Nephron (organoid): ENCODE data around the gene ZBTB16.
A peak's percentile ranks its signal among the peaks of the same experiment; 100 is the strongest.

ENCODE experiments used
- H3K27ac Mint-ChIP-seq, 3 experiments: 2 replicates each; pipeline ENCODE4 v1.8.0; 2020; ENCODE audit warnings: mixed read lengths in 3 of 3, mild to moderate bottlenecking in 2 of 3, moderate library complexity in 1 of 3
- H3K27me3 Mint-ChIP-seq: 2 replicates; pipeline ENCODE4 v1.8.0; 2021; ENCODE audit warnings: low read depth, mild to moderate bottlenecking, moderate library complexity, mixed read lengths
- H3K36me3 Mint-ChIP-seq: 2 replicates; pipeline ENCODE4 v1.8.0; 2020; ENCODE audit warnings: low read depth, mixed read lengths
- H3K4me1 Mint-ChIP-seq: 2 replicates; pipeline ENCODE4 v1.8.0; 2020; ENCODE audit warnings: mixed read lengths
- H3K4me3 Mint-ChIP-seq, 3 experiments: 2 replicates each; pipeline ENCODE4 v1.8.0; 2020; ENCODE audit warnings: mild to moderate bottlenecking in 3 of 3, mixed read lengths in 3 of 3, moderate library complexity in 2 of 3
- H3K9me3 Mint-ChIP-seq: 2 replicates; pipeline ENCODE4 v1.8.0; 2020; ENCODE audit warnings: mixed read lengths
- CTCF ChIP-seq, 3 experiments: fragments of 200-600 bp; sonication (generic); IDR thresholded peaks; one replicate each; pipeline ENCODE4 v1.5.0; 2021; ENCODE audit warnings: antibody characterized with exemption in 3 of 3; ENCODE audit not compliant: unreplicated experiment in 3 of 3

ZBTB16 gene

GRCh38 chr11:114151631-114152030 is 92.1 kb downstream of the ZBTB16 start:
- Mint-ChIP-seq H3K9me3 (no peaks in the 10 kb centered on the region), H3K27me3 (peaks cover 57% of the 10 kb centered on the region), H3K27ac (no peak overlapping the region), H3K4me3 (no peak overlapping the region), H3K36me3 (no peaks in the 10 kb centered on the region), H3K4me1 (peaks cover 6% of the 10 kb centered on the region)
- no peak for TF ChIP-seq CTCF (IDR thresholded peaks at IDR 0.05; ENCODE audit: unreplicated experiment in 3 of 3)

- Mint-ChIP-seq H3K27ac (no peak overlapping the region), H3K27me3 (peaks cover 60% of the 10 kb centered on the region), H3K9me3 (no peaks in the 10 kb centered on the region), H3K4me3 (no peak overlapping the region), H3K36me3 (no peaks in the 10 kb centered on the region), H3K4me1 (peaks cover 6% of the 10 kb centered on the region)
- no peak for TF ChIP-seq CTCF (IDR thresholded peaks at IDR 0.05; ENCODE audit: unreplicated experiment in 3 of 3)
These were observed 92.7 kb downstream of the ZBTB16 start for GRCh38 chr11:114152162-114152561.

GRCh38 chr11:114152785-114153184 is 93.3 kb downstream of the ZBTB16 start:
- Mint-ChIP-seq H3K27me3 (peaks cover 64% of the 10 kb centered on the region), H3K27ac (no peak overlapping the region), H3K36me3 (no peaks in the 10 kb centered on the region), H3K4me3 (no peak overlapping the region), H3K9me3 (no peaks in the 10 kb centered on the region), H3K4me1 (peaks cover 8% of the 10 kb centered on the region)
- TF ChIP-seq CTCF (IDR thresholded peaks at IDR 0.05; ENCODE audit: unreplicated experiment in 3 of 3), result no peak

- no peak overlapping the region for H3K4me3 Mint-ChIP-seq
- H3K9me3 Mint-ChIP-seq, result no peaks in the 10 kb centered on the region
- no peak for TF ChIP-seq CTCF (IDR thresholded peaks at IDR 0.05; ENCODE audit: unreplicated experiment in 3 of 3)
- no peaks in the 10 kb centered on the region for H3K36me3 Mint-ChIP-seq
- H3K4me1 Mint-ChIP-seq, result peaks cover 9% of the 10 kb centered on the region
- H3K27me3 Mint-ChIP-seq, result peaks cover 64% of the 10 kb centered on the region
- no peak overlapping the region for H3K27ac Mint-ChIP-seq
These were observed 93.7 kb downstream of the ZBTB16 start for GRCh38 chr11:114153224-114153623.

- H3K9me3 Mint-ChIP-seq, result no peaks in the 10 kb centered on the region
- H3K36me3 Mint-ChIP-seq, result no peaks in the 10 kb centered on the region
- peak overlapping the region in 1 of 3 experiments; percentile 18 for H3K27ac Mint-ChIP-seq
- no peak overlapping the region for H3K4me3 Mint-ChIP-seq
- TF ChIP-seq CTCF (IDR thresholded peaks at IDR 0.05; ENCODE audit: unreplicated experiment in 3 of 3), result no peak
- peaks cover 17% of the 10 kb centered on the region for H3K4me1 Mint-ChIP-seq
- peaks cover 68% of the 10 kb centered on the region for H3K27me3 Mint-ChIP-seq
These were observed 94.9 kb downstream of the ZBTB16 start for GRCh38 chr11:114154271-114155047.

GRCh38 chr11:114155116-114155515 is 95.6 kb downstream of the ZBTB16 start:
- Mint-ChIP-seq H3K9me3 (no peaks in the 10 kb centered on the region), H3K4me1 (peaks cover 23% of the 10 kb centered on the region), H3K27ac (no peak overlapping the region), H3K4me3 (no peak overlapping the region), H3K27me3 (peaks cover 73% of the 10 kb centered on the region), H3K36me3 (no peaks in the 10 kb centered on the region)
- TF ChIP-seq CTCF (IDR thresholded peaks at IDR 0.05; ENCODE audit: unreplicated experiment in 3 of 3), result no peak
